HT-29 (cell line): ENCODE measurements around the gene ARPC5L. TPM values are rescaled to one million over a fixed set of nuclear protein-coding genes. Genes with fewer than 3 reads are reported as not detected.

ENCODE experiments used
- DNase-seq: peaks from one replicate; pipeline ENCODE4 v3.0.0-alpha.2; 2015; ENCODE audit warnings: low spot score
- total RNA-seq: library from RNA; depleted of rRNA; stranded (reverse); fragments of >200 nt; shearing (Covaris generic); gene quantifications from 2 replicates; pipeline ENCODE4 v1.2.3, GENCODE V29; 2014

Gene ARPC5L
- total RNA-seq, 1 experiment from 2014 or later: 76.1 TPM

DNA sequence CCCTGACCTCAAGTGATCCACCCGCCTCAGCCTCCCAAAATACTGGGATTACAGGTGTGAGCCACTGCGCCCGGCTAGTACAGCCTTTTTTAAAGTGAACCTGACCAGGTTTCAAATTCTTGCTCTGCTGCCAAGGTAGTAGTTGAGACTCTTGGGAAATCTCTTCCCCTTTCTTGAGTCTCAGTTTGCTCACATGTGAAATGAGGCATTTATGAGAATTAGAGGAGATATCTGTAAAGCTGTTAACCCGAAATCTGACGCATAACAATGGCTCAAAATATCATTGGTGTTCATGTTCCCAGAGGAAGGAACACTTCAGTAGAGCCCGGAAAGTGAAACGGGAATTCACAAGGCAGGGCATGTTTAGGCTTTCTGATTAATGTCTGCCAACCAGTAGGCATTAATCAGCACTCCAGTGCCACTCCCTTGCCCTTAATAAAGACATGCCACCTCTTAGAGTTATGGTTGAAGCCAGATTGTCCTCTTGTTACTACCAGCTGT lies 1.5 kb downstream of the ARPC5L start:
- peak; percentile 40 for DNase-seq

- peak; percentile 93 for DNase-seq
Observed at GRCh38 chr9:124868511-124869465, 6.9 kb downstream of the ARPC5L start.

DNA sequence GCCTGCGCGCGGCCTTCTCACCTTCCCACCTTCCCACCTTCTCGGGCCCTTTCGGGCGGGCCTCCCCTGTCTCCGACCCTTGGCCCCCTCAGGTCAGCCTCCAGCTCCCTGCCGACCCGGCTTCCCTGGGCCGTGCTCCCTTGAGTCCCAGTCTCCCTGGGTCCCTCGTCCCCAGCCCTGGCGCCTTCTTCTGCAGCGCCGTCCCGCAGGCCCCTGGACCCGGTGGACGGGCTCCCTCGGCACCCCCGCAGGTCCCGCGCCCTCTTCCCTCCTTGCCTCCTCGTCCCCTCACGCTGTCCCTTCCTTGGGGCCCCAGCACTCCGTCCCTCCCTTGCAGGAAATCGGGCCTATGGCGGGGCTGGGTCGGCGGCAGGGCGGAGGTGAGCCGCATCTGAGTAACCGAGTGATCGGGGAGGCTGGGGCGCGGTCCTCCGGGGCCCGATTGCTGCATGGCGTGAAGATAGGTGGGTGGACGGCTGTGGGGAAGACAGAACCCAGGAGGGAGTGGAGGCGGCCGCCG lies 7.6 kb downstream of the ARPC5L start:
- DNase-seq: peak; percentile 26

- DNase-seq: peak; percentile 59
Observed at GRCh38 chr9:124869986-124870560, 8.1 kb downstream of the ARPC5L start.

DNA sequence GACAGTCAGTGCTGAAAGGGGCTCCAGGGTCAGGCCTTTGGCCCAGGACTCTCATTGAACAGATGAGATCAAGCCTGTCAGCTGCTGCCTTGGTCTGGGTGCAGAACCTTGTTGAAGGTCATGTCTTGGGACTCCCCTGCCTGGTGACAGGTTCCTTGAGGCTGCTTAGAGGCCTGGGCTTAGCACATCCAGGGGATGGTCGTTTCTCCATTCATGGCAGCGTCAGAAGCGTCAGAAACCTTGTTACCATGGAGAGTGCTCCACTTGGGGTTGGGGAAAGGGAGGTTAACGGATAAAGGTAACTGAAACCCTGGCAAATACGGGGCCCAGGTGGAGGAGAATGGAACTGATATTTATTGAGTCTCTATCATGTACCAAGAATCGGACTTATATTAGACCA lies 8.8 kb downstream of the ARPC5L start:
- DNase-seq: no peak

DNA sequence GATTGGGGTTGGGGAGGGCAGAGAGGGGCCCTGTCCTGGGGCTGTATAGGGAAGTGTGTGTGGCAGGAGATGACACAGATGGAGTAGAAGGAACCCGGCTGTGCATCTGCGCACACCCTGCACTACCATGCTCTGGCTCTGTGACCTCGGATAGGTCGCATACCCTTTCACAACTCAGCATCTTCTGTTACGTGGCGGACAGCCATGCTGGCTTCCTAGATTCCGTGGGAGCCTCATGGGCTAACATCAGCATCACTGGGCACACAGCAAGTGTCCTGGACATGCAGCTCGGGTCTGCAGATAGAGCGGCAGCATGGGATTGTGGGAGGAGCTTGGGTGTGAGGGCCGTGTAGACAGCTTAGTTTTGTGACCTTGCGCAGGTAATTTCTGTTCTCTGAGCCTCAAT lies 9.2 kb downstream of the ARPC5L start:
- DNase-seq: no peak

GRCh38 chr9:124873664-124874063 lies 11.7 kb downstream of the ARPC5L start:
- DNase-seq: no peak

- DNase-seq: no peak
Observed at GRCh38 chr9:124875501-124875900, 13.6 kb downstream of the ARPC5L start.

GRCh38 chr9:124877021-124877782 lies 15.3 kb downstream of the ARPC5L start:
- no peak for DNase-seq

DNA sequence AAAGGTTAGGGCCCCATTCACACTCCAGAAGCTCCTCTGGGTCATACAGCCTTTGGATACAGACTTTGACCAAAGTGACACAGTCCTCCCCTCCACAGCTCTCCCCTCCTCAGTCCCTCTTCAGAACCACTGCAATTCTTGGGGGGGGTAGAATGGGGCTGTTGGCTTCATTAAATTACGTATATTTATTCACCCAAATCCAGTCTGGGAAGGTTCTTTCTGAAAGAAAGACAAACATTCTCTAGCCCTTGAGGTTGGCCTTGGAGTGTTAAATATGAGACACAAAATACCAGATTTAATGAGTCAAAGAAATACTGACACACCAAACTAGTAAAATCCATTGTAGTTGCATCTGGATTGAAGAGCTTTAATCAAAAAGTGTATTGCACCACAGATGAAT lies 16.1 kb downstream of the ARPC5L start:
- no peak for DNase-seq

DNA sequence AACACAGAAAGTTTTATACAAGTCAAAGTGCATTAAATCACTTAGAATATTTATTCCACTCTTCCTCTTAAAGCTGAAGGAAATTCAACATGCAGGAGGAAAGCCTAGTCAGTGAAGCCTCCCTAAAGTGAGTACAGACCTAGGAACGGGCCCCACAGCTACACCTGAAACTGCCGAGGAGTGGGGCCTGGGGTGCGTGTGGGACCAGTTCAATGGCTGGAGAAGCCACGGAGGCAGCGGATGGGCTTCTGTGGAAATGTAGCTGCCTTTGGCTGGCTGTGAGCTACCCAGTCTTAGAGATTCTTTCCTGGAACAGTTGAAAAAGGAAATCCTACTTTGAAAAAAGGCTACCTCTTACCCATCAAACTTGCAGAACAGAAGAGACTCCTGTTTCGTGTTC lies 16.6 kb downstream of the ARPC5L start:
- no peak for DNase-seq

GRCh38 chr9:124879226-124879625 lies 17.3 kb downstream of the ARPC5L start:
- no peak for DNase-seq

DNA sequence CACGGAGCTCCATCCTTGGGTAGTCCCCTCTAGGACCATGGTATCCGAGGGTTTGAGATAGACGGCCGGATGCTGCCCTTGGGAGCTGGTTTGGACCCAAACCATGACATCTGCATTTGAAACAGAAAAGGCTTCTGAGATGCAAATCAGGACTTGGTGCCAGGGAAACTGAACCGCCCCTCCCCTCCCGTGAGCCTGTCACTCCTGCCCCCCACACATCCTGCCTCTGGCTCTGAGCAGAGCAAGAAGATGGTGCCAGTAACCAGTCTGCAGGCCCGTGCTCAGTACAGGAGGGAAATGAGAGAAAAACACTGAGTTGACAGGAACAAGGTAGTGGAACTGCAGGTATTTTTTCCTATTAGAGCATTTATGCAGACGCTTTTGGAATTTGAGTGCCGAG lies 18.6 kb downstream of the ARPC5L start:
- DNase-seq: no peak

DNA sequence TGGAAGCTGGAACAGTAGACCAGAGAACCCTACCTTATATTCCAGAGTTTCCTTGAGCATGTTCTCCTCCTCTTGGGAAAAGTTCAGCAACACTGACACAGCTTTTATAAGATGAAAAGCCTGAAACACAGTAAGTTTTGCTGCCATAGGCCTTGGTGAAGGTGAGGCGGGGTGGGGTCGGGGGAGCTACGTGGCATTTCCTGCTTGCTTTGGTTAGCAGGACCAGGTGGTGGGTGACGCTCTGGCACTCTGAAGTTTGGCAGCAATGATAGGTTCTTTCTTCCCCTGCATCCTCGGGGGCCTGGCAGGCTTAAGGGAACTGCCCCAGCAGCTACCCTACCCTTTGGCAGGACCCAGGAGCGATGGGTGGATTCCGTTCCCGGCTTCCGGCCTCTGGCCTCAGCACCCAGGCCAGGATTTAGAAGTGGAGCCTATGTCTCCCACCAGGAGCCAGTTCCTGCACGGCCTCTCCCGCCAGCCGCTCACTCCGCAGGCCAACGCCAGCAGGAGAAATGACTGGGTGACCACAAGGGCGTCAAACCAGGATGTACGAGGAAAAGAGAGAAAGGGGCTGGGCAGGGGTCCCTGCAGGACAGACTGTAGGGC lies 19.3 kb downstream of the ARPC5L start:
- no peak for DNase-seq

DNA sequence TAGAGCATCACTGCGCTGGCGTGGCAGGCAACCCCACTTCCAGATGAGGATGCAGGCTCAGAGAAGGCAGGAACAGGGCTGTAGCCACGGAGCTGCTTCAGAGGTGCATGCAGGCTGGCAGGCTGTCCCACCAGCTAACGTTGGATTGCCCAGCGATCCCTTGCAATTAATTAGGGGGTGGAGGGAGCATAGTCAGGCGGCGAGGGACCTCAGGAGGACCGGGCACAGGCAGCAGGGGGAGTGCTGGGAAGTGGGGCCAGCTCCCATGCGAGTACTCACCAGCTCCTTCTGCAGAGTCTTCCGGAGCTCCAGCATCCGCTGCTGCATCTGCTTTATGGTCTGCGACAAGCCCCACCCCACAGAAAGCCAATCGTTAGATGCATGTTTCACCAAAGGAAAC lies 20.3 kb downstream of the ARPC5L start:
- no peak for DNase-seq

DNA sequence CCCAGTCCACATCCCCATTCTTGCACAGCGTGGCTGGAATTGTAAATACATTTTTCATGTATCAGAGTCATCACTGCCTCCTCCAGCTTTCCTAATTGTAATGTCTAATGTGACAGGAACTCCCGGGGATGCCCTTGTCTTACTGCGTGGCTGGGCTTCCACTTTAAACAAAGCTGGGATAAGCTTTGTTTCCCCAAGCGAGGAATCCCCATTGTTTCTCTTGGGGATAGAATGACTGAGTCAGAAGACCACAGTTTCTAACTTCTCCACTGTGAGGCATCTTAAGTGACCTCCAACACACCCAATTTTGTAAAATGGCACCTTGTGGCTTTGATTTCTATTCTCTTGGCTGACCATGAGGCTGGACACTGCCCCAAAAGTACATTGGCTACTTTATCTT lies 22.4 kb downstream of the ARPC5L start:
- no peak for DNase-seq

DNA sequence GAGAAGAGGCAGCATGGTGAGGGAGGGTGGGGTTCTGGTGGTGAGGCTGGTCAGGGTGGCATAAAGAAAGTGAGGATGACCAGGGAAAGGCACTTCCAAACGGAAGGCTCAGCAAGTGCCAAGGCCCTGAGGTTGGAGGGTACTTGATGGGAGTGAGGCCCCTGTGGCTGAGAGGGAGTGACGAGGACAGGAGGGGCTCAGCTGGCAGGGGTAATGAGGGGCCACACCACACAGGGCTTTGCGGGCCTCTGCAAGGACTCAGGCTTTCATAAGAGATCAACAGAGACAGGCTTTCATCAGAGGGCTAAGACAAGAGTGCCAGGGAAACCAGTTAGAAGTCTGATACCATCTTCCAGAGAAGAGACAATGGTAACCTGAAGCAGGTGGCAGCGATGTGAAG lies 23.6 kb downstream of the ARPC5L start:
- no peak for DNase-seq

DNA sequence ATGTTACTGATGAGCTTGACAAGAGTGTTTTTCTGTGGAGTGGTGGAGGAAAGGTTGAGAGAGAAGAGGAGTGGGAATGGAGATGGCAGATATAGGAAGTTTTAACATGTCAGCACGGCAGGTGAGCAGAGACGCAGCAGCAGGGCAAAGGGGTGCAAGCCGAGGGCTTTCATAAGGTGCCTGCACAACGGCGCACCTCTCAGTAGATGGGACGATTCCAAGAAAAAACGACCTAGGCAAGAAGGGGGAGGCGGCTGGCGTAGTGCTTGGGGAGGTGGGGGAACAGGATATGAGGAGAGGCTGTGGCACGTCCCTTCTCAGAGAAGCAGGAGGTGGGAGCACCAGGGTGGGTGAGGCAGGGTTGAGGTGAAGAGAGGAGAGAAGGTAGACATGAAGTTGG lies 24.5 kb downstream of the ARPC5L start:
- DNase-seq: no peak

- DNase-seq: no peak
Observed at GRCh38 chr9:124886866-124887492, 25.0 kb downstream of the ARPC5L start.

DNA sequence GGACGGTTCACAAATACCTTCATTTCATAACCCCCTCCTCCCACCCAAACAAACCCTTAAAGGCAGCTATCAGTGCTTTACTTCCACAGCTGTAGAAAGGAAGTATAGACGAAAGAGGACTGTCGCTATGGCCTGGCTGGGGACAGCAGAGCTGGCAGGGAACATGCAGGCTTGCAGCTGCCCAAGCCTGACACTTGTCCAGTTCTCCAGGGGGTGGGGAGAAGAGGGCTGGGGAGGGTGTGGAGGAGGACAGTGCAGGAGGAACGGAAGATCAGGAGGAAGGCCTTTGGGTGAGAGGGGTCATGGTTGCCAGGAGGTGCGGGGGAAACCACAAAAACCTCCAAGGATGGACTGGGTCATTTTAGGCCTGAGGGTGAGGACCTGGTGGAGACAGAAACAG lies 25.9 kb downstream of the ARPC5L start:
- DNase-seq: no peak

DNA sequence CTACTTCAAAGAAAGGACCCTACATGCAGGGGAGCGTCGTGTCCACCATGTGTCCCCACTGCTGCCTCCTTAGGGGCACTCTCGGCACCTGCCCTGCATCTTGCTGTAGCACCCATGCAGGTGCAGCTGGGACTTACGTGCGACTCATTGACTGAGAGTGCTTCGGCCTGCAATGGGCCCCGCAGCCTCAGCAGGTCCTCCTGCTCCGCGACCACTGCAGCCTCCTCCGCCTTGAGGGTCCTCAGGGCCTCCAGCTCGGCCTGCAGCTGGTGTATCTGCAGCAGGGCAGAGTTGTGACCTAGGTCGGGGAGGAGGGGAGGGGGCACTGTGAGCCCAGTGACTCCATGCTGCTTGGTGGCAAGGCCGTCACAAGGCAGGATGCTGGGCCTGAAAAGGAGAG lies 27.1 kb downstream of the ARPC5L start:
- DNase-seq: no peak
